Natural killer cell treated with Interleukin-12 subunit alpha and Interleukin-12 subunit beta and Interleukin-15 and Interleukin-18, amount 100 ng/mL, for 72 hours (primary cell): Measurements from ENCODE around the gene FKBP11. TPM values are rescaled to one million over a fixed set of nuclear protein-coding genes. Genes with fewer than 3 reads are reported as not detected.
A peak's percentile ranks its signal among the peaks of the same experiment; 100 is the strongest.

Experiments used
- ATAC-seq, 2 donors: fragments of 150-1000 bp; cut with Tn5 transposase in 1 of 2; sonication (Bioruptor Pico), chemical (Tn5 transposase) in 1 of 2; 2 replicates each; pipeline ENCODE4 v1.10.0; 2021
- DNase-seq: peaks from one replicate; pipeline ENCODE4 v3.0.0; 2022; ENCODE audit warnings: low spot score
- H3K27ac Mint-ChIP-seq, 2 donors: 1 replicate in 1 of 2; 2 replicates in 1 of 2; pipeline ENCODE4 v1.8.0; 2022; ENCODE audit warnings: mixed read lengths in 2 of 2, mild to moderate bottlenecking in 1 of 2, moderate library complexity in 1 of 2
- H3K27me3 Mint-ChIP-seq, 2 donors: 1 replicate in 1 of 2; 2 replicates in 1 of 2; pipeline ENCODE4 v1.8.0; 2022; ENCODE audit warnings: mixed read lengths in 2 of 2
- H3K36me3 Mint-ChIP-seq: one replicate; pipeline ENCODE4 v1.8.0; 2022; ENCODE audit warnings: mixed read lengths
- H3K4me1 Mint-ChIP-seq, 2 donors: 1 replicate in 1 of 2; 2 replicates in 1 of 2; pipeline ENCODE4 v1.8.0; 2022; ENCODE audit warnings: low read depth in 2 of 2, mixed read lengths in 2 of 2, mild to moderate bottlenecking in 1 of 2
- H3K4me3 Mint-ChIP-seq: one replicate; pipeline ENCODE4 v1.8.0; 2022; ENCODE audit warnings: mixed read lengths
- H3K9me3 Mint-ChIP-seq: 2 replicates; pipeline ENCODE4 v1.8.0; 2022; ENCODE audit warnings: mixed read lengths
- total RNA-seq, 2 donors: library from RNA; stranded (reverse); gene quantifications; one replicate each; pipeline ENCODE4 v1.2.3, GENCODE V29; 2022

FKBP11 gene
- total RNA-seq, 2 donors from 2014 or later = 101 to 112 TPM

DNA sequence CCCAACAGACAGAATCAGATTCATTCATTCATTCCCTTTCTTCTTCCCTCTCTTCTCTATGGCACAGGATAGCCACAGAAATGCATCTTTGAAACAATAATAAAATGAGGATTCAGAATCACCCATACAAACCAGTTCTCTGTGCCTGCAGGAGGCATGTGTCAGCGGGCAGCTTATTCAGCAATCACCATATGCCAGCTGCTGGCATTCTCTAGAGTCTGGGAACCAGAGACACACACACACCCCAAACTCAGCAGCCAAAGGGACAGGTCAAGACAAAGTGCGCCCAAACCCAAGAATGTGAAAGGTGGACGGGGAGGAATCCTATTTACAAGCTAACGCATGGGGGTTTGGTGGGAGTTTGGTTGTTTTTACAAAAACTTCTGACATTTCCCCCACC, 17.9 kb upstream of the FKBP11 start:
- Mint-ChIP-seq H3K4me3 (no peak overlapping the region), H3K9me3 (no peaks in the 10 kb centered on the region), H3K27me3 (no peaks in the 10 kb centered on the region), H3K4me1 (peaks cover 5 to 16% of the 10 kb centered on the region in 2 donors), H3K36me3 (no peaks in the 10 kb centered on the region), H3K27ac (no peak overlapping the region)
- DNase-seq (no peak), ATAC-seq (no peak)

DNA sequence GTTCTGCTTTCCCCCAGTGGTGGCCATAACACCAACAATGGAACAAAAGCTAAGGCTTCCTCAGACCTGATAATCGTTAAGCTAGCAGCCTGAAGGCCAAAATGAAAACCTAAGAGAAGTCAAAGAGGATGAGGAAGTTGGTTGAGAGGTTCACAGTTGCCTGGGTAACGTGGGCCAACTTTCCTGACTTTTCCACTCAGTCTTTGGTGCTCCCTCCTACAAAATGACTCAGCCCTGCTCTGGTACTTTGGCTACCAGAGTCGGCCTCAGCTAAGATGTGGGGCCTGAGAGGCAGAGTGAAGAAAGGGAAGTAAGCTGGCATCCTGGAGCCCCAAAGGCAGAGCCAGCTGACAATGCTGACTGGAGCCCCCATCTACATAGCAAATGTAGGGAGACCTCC, 14.9 kb upstream of the FKBP11 start:
- no peak overlapping the region for H3K27ac Mint-ChIP-seq
- peaks cover 5% of the 10 kb centered on the region for H3K36me3 Mint-ChIP-seq
- no peaks in the 10 kb centered on the region for H3K9me3 Mint-ChIP-seq
- H3K4me1 Mint-ChIP-seq = peaks cover 18 to 24% of the 10 kb centered on the region in 2 donors
- H3K4me3 Mint-ChIP-seq = no peak overlapping the region
- no peaks in the 10 kb centered on the region for H3K27me3 Mint-ChIP-seq
- DNase-seq = no peak
- ATAC-seq = no peak

DNA sequence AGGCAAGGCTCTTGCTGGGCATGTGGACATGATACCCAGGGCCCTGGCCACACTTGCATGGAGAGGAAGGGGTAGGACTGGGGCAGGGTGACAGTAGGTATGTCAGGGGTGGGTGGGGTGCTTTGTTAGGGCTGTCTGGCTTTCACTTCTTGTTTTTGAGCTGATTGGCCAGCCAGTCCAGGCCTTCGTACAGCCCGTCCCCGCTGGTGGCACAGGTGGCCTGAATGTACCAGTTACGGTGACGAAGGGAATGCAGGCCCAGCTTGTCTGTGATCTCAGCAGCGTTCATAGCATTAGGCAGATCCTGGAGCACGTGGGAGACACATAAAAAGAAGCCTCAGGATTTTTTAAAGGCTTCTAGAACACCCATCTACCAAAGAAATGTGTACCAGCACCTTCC, 13.5 kb upstream of the FKBP11 start:
- H3K4me1 Mint-ChIP-seq = peaks cover 31 to 34% of the 10 kb centered on the region in 2 donors
- no peak overlapping the region for H3K27ac Mint-ChIP-seq
- no peaks in the 10 kb centered on the region for H3K27me3 Mint-ChIP-seq
- H3K36me3 Mint-ChIP-seq = peaks cover 5% of the 10 kb centered on the region
- ATAC-seq = no peak
- H3K9me3 Mint-ChIP-seq = no peaks in the 10 kb centered on the region
- no peak overlapping the region for H3K4me3 Mint-ChIP-seq
- no peak for DNase-seq

DNA sequence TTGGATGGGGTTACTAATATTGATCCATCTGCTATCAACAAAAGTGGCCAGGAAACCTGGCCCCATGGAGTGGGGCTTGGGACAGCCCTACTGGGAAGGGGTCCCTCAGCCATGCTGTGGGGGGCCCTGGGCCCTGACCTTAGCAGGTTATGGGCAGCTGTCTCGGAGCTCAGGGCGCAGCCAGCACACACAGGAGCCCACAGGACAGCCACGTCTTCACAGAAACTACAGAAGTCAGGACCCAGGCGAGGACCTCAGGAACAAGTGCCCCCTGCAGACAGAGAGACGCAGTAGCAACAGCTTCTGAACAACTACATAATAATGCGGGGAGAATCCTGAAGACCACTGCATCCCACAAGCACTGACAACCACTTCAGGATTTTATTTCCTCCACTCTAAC, 11.9 kb upstream of the FKBP11 start:
- Mint-ChIP-seq H3K27ac (no peak overlapping the region), H3K36me3 (peaks cover 5% of the 10 kb centered on the region), H3K27me3 (no peaks in the 10 kb centered on the region), H3K4me1 (peaks cover 40 to 46% of the 10 kb centered on the region in 2 donors), H3K4me3 (no peak overlapping the region), H3K9me3 (no peaks in the 10 kb centered on the region)
- DNase-seq (no peak), ATAC-seq (no peak)

DNA sequence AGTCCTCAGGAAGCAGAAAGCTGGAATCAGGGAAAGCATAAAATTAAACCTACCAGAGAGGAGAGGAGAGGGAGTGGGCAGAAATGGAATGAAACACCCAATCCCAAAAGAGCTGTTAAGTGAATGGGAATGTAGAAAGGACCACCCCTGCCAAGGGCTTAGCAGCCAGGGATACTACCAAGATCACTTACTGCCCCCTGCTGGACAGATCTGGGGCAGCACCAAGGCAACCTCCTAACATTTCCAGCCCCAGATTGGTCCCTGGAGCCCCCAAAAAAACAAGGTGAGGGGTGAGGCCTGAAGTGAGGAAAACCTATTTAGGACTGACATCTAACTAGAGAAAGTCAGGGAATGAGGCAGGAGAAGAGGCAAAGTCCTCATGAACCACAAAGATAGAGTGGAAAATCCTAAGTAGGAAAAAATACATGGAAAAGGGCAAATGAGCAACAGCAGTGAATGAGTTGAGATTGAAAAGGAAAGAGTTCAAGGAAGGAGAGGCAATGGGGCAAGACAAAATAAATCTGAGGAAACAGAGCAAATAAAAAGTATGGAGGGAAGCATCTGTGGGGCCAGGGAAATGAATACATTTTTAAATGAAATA, 11.2 kb upstream of the FKBP11 start:
- Mint-ChIP-seq H3K9me3 (no peaks in the 10 kb centered on the region), H3K27me3 (no peaks in the 10 kb centered on the region), H3K4me1 (peaks cover 40 to 46% of the 10 kb centered on the region in 2 donors), H3K36me3 (peaks cover 5% of the 10 kb centered on the region), H3K4me3 (no peak overlapping the region), H3K27ac (peak overlapping the region; percentile 36 to 90)
- peak; percentile 75 for DNase-seq
- peak in 1 of 2 donors; percentile 70 for ATAC-seq

DNA sequence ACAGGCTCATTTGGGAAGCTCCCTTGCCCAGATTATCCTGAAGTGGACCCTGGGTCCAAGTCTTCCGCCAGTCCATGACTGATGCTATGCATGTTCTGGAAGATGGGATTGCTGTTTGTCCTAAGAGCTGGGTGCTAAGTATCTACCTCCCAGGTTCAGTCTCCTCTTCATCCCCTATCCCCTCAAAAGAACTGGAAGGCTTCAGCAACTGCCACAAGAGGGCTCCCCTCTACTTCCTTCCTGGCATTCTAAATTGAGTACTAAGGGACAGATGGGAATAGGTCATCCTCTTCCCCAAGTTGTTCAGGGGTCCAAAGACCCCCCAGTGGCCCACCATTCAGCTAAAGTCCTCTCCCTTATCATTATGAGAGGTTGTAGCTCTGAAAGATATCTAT, 9.0 kb upstream of the FKBP11 start:
- H3K27me3 Mint-ChIP-seq = no peaks in the 10 kb centered on the region
- peaks cover 56 to 59% of the 10 kb centered on the region in 2 donors for H3K4me1 Mint-ChIP-seq
- H3K9me3 Mint-ChIP-seq = no peaks in the 10 kb centered on the region
- peak overlapping the region; percentile 79 for H3K4me3 Mint-ChIP-seq
- peaks cover 19% of the 10 kb centered on the region for H3K36me3 Mint-ChIP-seq
- no peak for ATAC-seq
- DNase-seq = no peak
- peak overlapping the region; percentile 90 to 91 for H3K27ac Mint-ChIP-seq

DNA sequence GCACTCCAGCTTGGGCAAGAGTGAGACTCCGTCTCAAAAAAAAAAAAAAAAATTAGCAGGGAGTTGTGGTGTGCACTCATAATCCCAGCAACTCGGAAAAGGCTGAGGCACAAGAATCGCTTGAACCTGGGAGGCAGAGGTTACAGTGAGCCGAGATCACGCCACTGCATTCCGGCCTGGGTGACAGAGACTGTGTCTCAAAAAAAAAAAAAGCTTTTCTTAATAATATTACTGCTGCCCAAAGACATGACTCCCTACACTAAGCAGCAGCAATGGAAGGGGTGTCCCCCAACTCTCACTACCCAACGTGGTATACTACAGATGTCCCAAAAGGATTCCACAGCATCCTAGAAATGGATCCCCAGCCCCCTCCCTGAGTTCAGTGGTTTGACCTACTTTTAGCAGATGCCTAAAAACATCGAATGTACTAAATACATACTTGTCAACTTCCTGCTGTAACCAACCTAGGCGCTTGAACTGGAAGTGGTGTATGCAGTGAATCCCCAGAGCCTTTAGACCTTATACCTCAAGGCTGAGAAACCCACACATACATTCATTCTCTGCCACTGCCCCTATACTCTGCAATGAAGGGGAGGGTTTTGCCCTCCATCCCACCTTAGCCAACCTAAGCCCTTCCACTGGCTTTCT, 8.5 kb upstream of the FKBP11 start:
- ATAC-seq (peak; percentile 82 to 88), DNase-seq (peak; percentile 66)
- Mint-ChIP-seq H3K27me3 (no peaks in the 10 kb centered on the region), H3K9me3 (no peaks in the 10 kb centered on the region), H3K4me1 (peaks cover 56 to 59% of the 10 kb centered on the region in 2 donors), H3K4me3 (peak overlapping the region; percentile 79), H3K27ac (peak overlapping the region; percentile 90 to 91), H3K36me3 (peaks cover 19% of the 10 kb centered on the region)

DNA sequence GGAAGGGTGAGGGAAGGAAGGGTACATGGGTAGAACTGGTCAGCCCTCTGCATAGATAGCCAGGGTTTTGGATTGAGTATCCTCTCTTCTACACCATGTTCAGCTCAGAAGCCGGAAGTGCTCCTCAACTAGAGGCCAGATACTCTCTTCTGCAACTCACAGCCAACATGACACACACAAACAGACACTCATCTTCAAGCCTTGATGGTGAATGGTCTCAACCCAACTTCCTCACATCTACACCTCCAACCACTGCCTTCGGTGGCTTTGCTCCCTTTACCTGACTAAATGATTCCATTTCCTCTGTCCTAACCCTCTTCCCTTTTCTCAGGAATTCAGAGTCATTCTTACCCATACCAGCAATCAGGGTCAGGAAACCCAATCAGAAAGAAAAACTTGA, 7.6 kb upstream of the FKBP11 start:
- Mint-ChIP-seq H3K27me3 (no peaks in the 10 kb centered on the region), H3K9me3 (no peaks in the 10 kb centered on the region), H3K4me3 (peak overlapping the region; percentile 79), H3K36me3 (peaks cover 19% of the 10 kb centered on the region), H3K4me1 (peaks cover 56 to 59% of the 10 kb centered on the region in 2 donors), H3K27ac (peak overlapping the region; percentile 90 to 91)
- peak; percentile 67 for DNase-seq
- peak; percentile 71 to 76 for ATAC-seq

DNA sequence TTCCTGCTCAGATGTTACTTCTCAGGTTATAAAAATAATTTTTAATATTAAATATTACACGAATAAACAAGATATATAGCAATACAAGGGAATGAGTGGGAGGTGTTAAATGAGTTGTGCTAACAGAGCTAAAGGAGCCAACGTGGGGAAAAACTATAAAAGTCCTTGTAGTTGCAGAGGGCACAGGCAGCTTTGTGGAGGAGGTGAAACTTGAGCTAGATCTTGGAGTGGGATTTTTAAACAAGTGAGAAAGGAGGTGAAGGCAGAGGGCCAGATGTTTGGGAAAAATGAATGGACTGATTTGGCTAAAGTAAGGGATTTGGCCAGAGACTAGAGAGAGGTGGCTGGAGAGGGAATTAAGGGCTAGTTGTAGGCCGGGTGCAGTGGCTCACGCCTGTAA, 5.2 kb upstream of the FKBP11 start:
- DNase-seq (no peak), ATAC-seq (no peak)
- no peak overlapping the region for H3K4me3 Mint-ChIP-seq
- H3K36me3 Mint-ChIP-seq = peaks cover 20% of the 10 kb centered on the region
- no peaks in the 10 kb centered on the region for H3K9me3 Mint-ChIP-seq
- no peaks in the 10 kb centered on the region for H3K27me3 Mint-ChIP-seq
- peak overlapping the region in 1 of 2 donors; percentile 87 for H3K27ac Mint-ChIP-seq
- H3K4me1 Mint-ChIP-seq = peaks cover 55 to 60% of the 10 kb centered on the region in 2 donors

DNA sequence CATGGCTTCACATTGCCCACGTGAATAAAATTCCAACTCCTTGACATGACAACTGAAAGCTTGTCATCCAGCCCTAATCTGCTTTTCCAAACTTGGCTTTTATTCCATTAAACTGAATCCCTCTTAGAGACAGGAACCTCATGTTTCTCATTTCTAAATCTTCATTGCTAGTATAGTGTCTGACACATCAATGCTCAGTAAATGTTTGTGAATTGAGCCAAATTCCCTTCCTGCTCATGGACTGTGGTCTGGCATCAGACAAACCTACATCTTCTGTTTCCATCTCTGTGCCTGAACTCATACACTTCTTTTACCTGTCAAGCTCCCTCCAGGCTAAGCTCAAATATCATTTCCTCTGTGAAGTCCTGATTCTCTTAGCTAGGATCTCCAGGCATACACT, 4.3 kb upstream of the FKBP11 start:
- Mint-ChIP-seq H3K27ac (no peak overlapping the region), H3K36me3 (peaks cover 20% of the 10 kb centered on the region), H3K27me3 (no peaks in the 10 kb centered on the region), H3K4me3 (no peak overlapping the region), H3K4me1 (peaks cover 51 to 52% of the 10 kb centered on the region in 2 donors), H3K9me3 (no peaks in the 10 kb centered on the region)
- no peak for ATAC-seq
- DNase-seq = no peak

DNA sequence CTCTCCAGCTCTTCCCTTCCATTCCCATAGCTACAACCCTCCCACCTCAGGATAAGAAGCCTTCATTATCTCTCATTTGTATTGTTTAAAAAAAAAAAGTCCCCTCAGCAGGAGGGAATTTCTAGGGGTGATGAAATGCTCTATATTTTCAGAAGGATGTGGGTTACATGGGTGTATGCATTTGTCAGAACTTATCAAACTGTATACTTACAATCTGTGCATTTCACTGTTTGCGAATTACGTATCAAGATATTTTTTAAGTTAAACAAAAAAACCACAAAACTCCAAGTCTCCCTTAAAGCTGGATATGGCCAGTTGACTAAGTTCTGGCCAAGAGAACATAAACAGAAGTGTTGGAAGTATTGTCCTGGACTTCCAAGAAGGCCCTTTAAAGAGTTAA, 2.0 kb upstream of the FKBP11 start:
- DNase-seq (no peak), ATAC-seq (no peak)
- peak overlapping the region; percentile 77 to 82 for H3K27ac Mint-ChIP-seq
- H3K36me3 Mint-ChIP-seq = peaks cover 39% of the 10 kb centered on the region
- H3K4me1 Mint-ChIP-seq = peaks cover 53% of the 10 kb centered on the region in 2 donors
- peak overlapping the region; percentile 82 for H3K4me3 Mint-ChIP-seq
- no peaks in the 10 kb centered on the region for H3K27me3 Mint-ChIP-seq
- H3K9me3 Mint-ChIP-seq = no peaks in the 10 kb centered on the region

DNA sequence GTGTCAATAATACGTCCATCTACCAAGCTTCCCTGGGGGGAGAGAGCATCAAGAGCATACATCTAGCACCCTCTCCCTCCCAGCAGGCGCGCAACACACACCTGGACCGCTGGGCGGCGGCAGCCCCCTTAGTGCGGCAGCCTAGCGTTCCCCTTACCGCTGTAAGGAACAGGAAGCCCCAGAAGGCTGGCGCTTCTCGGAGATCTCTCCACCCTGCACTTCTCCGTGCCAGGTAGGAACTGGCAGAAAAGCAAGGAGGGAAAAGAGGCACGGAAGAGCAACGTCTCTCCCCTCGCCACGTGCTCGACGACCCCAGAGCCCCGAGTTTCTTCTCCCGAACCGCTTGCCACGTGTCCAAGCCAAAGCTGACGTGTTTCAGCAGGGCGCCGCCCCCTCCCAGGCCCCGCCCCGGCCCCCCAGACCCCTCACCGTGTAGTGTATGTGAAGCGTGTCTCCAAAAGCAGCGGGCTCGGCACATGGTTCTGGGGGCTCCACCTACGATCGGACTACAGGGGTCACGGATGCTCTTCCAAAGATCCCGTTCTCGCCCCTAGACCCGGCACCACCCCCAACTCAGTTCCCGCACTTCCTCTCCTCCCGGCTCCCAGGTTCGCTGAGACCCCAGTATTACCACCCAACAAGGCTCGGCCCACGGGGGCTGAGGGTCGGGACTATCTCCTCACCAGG, 532 bp downstream of the FKBP11 start:
- Mint-ChIP-seq H3K36me3 (peaks cover 32% of the 10 kb centered on the region), H3K27me3 (no peaks in the 10 kb centered on the region), H3K4me3 (peak overlapping the region; percentile 92), H3K27ac (peak overlapping the region; percentile 43 to 87), H3K4me1 (peaks cover 49 to 50% of the 10 kb centered on the region in 2 donors), H3K9me3 (no peaks in the 10 kb centered on the region)
- ATAC-seq (peak; percentile 77 to 79), DNase-seq (peak; percentile 76)

DNA sequence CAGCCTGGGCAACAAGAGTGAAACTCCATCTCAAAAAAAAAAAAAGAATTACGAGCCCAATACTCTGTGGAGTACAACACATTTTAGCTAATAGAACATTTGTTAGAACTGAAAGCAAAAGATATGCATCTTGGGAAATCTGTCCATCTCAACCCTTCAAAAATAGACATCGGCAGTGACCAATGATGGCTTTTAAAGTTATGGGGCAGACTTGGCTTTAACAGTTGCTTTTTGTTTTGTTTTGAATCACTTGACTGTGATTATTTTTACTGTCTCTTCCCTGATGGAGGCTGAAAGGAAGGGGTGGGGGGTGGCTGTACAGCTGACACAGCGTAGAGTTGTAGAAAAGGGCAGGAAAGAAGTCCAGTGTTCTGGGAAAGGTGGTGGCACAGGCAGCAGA, 2.2 kb downstream of the FKBP11 start:
- peak overlapping the region; percentile 43 to 87 for H3K27ac Mint-ChIP-seq
- H3K9me3 Mint-ChIP-seq = no peaks in the 10 kb centered on the region
- H3K36me3 Mint-ChIP-seq = peaks cover 28% of the 10 kb centered on the region
- H3K4me3 Mint-ChIP-seq = peak overlapping the region; percentile 92
- ATAC-seq (no peak), DNase-seq (no peak)
- peaks cover 50 to 52% of the 10 kb centered on the region in 2 donors for H3K4me1 Mint-ChIP-seq
- H3K27me3 Mint-ChIP-seq = no peaks in the 10 kb centered on the region
